Brain microvascular endothelial cell (primary cell): Measurements from ENCODE around the gene ABCA5.

Source experiments
- DNase-seq: peaks from one replicate; pipeline ENCODE4 v3.0.0-alpha.2; 2020
- H3K27ac ChIP-seq: fragments of 250-450 bp; sonication (Bioruptor Pico); 2 replicates; pipeline ENCODE4 v1.5.1; 2020; ENCODE audit warnings: mild to moderate bottlenecking, moderate library complexity
- H3K27me3 ChIP-seq: fragments of 250-450 bp; sonication (Bioruptor Pico); replicated peaks from 2 replicates; pipeline ENCODE4 v1.5.1; 2020; ENCODE audit warnings: mild to moderate bottlenecking
- H3K36me3 ChIP-seq: fragments of 250-450 bp; sonication (Bioruptor Pico); replicated peaks from 2 replicates; pipeline ENCODE4 v1.5.1; 2020; ENCODE audit warnings: mild to moderate bottlenecking
- H3K4me3 ChIP-seq: 2 replicates; pipeline ENCODE4 v1.5.1; 2011; ENCODE audit warnings: low read depth, mild to moderate bottlenecking, control low read depth, low read length, moderate library complexity
- in situ Hi-C: cut with HindIII; loops from 2 replicates; pipeline ENCODE4 v1.10.0; 2017; ENCODE audit warnings: low sequenced_read_pairs, low pct_ligation_motif_present
- TF ChIP-seq, protein P1 (sequence below): IDR thresholded peaks from 2 replicates; pipeline ENCODE4 v1.5.1; 2011; ENCODE audit warnings: low read depth, mild to moderate bottlenecking, moderate library complexity, low read length, control low read depth, inconsistent platforms; ENCODE audit errors: missing control alignments

Gene ABCA5

DNA sequence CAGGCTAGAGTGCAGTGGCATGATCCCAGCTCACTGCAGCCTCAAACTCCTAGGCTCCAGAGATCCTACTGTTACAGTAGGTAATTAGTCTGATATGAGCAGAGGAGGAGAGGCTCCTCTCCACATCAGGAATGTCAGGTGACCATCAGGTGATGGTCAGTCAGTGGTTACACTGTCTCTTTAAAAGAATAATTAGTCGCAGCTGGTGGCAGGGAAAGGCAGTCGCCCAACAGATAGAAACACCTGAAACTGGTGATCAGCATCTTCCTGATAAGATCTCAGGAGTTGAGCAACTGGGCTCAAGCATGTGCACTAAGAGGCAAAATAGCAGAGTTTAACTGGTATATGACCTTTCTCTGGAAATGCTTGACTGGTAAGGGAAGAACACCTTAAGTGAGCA, 21.5 kb upstream of the ABCA5 start:
- in situ Hi-C loops, result no loop called here

DNA sequence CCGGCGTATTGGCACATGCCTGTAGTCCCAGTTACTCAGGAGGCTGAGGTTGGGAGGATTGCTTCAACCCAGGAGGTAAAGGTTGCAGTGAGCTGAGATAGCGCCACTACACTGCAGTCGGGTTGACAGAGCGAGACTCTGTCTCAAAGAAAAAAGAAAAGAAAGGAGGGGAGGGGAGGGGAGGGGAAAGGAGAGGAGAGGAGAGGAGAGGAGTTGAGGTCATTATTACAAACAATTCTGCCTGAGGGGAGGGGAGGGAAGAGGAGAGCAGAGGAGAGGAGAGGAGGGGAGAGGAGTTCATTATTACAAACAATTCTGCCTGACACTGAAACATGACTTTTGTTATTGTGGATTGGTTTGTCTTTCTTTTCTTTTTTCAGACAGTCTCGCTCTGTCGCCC, 19.8 kb upstream of the ABCA5 start:
- in situ Hi-C loops, result no loop called here
- Histone ChIP-seq H3K36me3 (no peaks in the 10 kb centered on the region), H3K27ac (no peak overlapping the region), H3K4me3 (no peak overlapping the region), H3K27me3 (no peaks in the 10 kb centered on the region)
- TF ChIP-seq, protein P1, sequence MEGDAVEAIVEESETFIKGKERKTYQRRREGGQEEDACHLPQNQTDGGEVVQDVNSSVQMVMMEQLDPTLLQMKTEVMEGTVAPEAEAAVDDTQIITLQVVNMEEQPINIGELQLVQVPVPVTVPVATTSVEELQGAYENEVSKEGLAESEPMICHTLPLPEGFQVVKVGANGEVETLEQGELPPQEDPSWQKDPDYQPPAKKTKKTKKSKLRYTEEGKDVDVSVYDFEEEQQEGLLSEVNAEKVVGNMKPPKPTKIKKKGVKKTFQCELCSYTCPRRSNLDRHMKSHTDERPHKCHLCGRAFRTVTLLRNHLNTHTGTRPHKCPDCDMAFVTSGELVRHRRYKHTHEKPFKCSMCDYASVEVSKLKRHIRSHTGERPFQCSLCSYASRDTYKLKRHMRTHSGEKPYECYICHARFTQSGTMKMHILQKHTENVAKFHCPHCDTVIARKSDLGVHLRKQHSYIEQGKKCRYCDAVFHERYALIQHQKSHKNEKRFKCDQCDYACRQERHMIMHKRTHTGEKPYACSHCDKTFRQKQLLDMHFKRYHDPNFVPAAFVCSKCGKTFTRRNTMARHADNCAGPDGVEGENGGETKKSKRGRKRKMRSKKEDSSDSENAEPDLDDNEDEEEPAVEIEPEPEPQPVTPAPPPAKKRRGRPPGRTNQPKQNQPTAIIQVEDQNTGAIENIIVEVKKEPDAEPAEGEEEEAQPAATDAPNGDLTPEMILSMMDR, result no peak
- DNase-seq, result no peak

More for the DNA sequence above, 21.5 kb upstream of the ABCA5 start:
- no peak for DNase-seq
- H3K27me3 ChIP-seq, result no peaks in the 10 kb centered on the region
- no peak overlapping the region for H3K4me3 ChIP-seq
- H3K27ac ChIP-seq, result no peak overlapping the region
- H3K36me3 ChIP-seq, result no peaks in the 10 kb centered on the region
- TF ChIP-seq, protein P1, result no peak

- TF ChIP-seq, protein P1, result no peak
- in situ Hi-C loops, result no loop called here
- H3K27ac ChIP-seq, result no peak overlapping the region
Observed at GRCh38 chr17:69344939-69345338, 18.0 kb upstream of the ABCA5 start.

DNA sequence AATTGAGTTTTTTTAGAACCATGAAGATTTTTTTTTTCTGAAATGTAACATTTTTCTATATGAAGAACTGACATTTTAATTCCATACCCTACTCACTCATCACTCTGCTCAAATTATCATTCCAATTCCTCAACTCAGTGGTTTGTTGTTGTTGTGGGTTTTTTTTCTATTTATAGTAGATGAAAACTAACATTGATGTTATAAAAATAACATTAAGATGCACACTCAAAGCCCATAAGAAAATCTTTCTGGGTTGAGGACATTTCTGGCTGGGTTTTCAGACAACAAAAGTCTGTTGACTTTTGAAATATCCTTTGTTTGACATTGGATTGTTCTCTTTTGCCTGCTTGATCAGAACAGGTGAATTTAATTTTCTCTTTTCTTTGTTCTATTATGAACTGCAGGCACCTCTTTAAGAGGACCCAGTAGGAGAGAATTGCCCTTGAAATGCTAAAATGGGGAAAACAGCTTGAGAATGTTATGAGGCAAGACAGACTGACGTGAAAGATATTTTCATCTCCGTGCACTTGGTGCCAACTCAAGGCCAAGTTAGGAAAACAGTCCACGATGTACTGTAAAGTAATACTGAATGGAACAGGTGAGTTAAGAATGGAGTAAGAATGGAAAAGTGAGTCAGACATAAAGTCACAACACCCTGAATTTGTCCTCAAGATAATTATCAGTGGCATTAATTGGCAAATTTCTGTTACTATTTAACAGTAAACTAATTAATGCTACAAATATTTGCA, 16.1 kb upstream of the ABCA5 start:
- no peak overlapping the region for H3K27ac ChIP-seq
- no peaks in the 10 kb centered on the region for H3K27me3 ChIP-seq
- DNase-seq, result no peak
- no peaks in the 10 kb centered on the region for H3K36me3 ChIP-seq
- TF ChIP-seq, protein P1, result no peak
- in situ Hi-C loops, result no loop called here
- H3K4me3 ChIP-seq, result no peak overlapping the region

More at GRCh38 chr17:69344939-69345338, 18.0 kb upstream of the ABCA5 start:
- DNase-seq, result no peak
- H3K36me3 ChIP-seq, result no peaks in the 10 kb centered on the region
- no peaks in the 10 kb centered on the region for H3K27me3 ChIP-seq
- no peak overlapping the region for H3K4me3 ChIP-seq

- Histone ChIP-seq H3K27ac (no peak overlapping the region), H3K36me3 (no peaks in the 10 kb centered on the region), H3K4me3 (no peak overlapping the region), H3K27me3 (no peaks in the 10 kb centered on the region)
- no peak for DNase-seq
- TF ChIP-seq, protein P1, result no peak
- in situ Hi-C loops, result no loop called here
Observed at GRCh38 chr17:69339937-69340336, 13.0 kb upstream of the ABCA5 start.

DNA sequence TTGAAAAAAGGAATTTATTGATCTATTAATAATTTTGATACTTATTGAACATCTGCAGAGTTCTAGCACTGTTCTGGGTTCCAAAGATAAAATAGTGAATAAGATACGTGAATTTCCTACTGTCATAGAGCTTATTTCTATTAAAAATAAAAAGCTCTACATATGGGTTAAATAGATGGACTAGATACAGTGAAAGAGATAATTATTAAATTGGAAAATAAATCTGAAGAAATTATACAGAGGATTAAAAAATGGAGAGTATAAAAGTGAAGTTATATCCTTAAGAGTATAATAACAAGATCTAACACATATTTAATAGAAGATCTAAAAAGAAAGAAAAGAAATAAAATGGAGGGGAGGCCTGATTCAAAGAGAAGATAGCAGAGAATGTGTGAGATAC, 10.1 kb upstream of the ABCA5 start:
- Histone ChIP-seq H3K27me3 (no peaks in the 10 kb centered on the region), H3K36me3 (no peaks in the 10 kb centered on the region), H3K4me3 (no peak overlapping the region), H3K27ac (no peak overlapping the region)
- no peak for DNase-seq
- in situ Hi-C loops, result no loop called here
- TF ChIP-seq, protein P1, result no peak
